NCI-H1417 treated with DMSO at 0.1 percent for 48 hours (cell line): ENCODE results near the gene NR1H4.
"Not testable (repeated sequence)": the region's sequence is repeated elsewhere in the genome, so short reads cannot be mapped to it uniquely, and the experiment has no call there.

Source experiments
- DNase-seq: peaks from one replicate; lab custom pipeline; 2025; lab: John Stamatoyannopoulos, UW

The NR1H4 gene

DNA sequence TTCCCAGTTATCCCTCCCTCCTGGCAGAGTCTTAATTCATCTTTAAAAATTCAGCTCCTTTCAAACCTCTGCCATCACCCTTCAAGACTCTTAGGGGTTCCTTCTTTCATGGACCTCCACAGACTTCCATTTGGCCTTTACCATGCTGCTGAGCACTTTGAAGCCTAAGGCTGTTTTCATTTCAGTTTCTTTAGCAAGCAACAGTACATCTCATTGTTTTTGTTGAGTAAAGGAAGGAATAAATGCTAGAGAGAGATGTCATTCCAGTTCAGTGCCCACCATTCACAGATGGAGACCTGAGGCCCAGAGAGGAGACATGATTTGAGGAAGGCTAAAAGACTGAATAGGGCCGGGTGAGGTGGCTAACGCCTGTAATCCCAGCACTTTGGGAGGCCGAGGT is 98.5 kb downstream of the NR1H4 start:
- DNase-seq, result no peak

DNA sequence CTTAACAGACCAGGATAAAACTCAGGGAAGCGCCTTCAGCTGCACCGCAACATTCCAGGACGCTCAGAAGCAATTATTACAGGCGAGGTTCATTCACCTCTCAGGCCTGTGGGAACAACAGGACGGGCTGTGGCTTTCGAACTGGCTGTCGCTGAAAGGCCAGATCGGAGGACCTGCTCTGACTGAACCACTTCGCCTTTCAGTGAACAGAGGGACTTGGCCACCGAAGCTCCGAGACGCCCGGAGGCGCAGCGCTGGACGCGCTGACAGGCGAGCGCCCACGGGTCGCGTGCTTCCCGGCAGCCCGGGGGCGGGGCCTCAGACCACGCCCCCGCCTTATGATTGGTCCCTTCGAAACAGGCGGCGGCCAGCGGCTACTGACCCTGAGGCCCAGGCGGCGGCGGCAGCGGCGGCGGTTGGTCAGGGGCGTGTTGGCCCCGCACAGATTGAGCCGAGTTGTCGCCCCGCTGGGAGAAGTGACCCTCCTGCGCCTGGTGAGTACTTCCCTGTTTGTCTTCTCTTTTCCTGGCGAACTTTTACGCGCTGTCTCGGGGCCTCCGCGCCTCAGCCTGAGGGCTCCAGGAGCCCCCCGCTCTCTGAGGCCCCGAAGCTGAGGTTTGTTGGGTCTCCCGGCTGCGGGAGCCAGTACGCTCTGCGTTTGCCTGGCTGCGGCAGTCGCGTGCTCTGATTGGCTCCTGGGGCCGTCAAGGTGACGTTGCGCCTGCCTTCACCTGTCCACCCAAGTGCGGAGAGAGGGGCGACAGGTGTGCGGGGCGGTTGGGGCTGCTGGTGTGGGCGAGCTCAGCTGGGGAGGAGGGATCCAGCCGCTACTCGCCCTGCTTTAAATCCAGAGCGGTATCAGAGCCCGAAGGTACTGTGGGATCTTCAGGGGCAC is 99.9 kb downstream of the NR1H4 start, which contains the start of gene GAS2L3:
Gene GAS2L3 (plus strand): TSS at position 393 of the 895 bp plus-strand sequence. CDS start 21,221 bp downstream, outside the sequence.
- peak; percentile 88 for DNase-seq

GRCh38 chr12:100574187-100575074 is 100.8 kb downstream of the NR1H4 start:
- DNase-seq, result no peak

- no peak for DNase-seq
Observed at GRCh38 chr12:100576331-100577036, 102.8 kb downstream of the NR1H4 start.

GRCh38 chr12:100578923-100579322 is 105.3 kb downstream of the NR1H4 start:
- no peak for DNase-seq

DNA sequence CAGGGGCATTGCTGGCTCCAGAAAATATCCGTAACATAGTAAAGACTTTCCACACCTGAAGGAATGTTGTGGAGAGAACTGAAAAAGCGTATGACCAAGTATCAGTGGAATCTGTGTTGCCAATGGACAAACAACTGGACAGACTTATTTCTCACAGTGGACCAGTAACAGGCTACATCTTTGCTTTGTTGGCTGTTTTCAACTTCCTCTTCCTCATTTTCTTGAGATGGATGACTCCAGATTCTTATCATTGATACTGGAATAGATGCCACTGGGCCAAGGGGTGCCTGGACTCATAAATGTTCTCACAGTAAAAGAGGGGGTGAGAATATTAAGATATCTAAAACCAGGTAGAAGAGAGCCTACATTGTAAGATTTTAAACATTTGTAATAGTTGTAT is 106.2 kb downstream of the NR1H4 start:
- no peak for DNase-seq

DNA sequence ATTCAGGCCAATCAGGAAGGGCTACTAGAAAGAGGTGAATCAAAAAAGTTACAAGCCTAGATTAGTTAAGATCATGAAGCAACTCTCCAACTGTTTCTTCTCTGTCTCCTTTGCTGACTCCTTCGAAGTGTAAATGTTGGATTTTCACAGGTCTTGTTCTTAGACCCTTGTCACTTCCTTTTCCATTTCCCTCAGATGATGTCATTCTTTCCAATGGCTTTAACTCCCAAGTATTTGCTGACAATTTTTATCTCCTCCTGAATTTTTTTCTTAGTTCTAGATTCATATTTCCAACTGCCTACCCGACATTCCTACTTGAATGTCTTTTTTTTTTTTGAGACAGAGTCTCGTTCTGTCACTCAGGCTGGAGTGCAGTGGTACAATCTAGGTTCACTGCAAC is 110.6 kb downstream of the NR1H4 start:
- no peak for DNase-seq

DNA sequence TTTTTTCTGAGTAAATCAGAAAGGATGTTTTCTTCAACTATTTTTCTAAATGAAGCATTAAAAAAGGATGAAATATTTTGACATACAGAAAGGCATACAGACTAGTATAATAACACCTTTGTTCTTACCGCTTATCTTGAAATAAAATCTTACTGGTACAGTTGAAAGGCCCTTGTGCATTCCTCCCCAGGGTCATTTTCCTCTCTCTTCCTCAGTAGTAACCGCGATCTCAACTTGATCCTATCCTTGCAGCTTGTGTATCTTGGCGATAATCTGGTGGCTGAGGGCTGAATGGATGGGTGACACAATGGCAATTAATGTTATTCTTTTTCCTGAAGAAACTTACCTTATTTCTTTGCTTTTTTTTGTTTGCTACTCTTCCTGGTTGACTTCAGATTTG is 118.3 kb downstream of the NR1H4 start:
- DNase-seq, result no peak

DNA sequence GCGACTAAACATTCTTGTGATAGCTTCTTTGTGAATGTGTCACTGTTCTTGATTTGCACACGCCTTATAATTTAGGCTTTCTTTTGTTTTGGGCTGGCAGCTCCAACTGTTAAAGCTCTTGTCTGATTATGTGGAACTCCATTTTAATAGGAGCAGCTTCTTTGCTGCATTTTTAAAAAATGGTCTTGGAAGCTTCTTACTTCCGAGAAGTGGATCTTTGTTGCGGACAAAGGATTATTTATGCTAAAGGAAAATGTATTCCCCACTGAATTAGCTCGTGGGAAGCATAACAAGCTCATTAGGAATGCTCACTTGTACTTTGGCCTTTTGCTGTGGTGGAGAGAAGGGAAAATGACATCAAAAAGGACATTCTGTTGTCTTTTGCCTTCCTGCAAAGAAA is 119.8 kb downstream of the NR1H4 start:
- DNase-seq, result no peak

GRCh38 chr12:100601626-100602025 is 128.0 kb downstream of the NR1H4 start:
- DNase-seq, result no peak

DNA sequence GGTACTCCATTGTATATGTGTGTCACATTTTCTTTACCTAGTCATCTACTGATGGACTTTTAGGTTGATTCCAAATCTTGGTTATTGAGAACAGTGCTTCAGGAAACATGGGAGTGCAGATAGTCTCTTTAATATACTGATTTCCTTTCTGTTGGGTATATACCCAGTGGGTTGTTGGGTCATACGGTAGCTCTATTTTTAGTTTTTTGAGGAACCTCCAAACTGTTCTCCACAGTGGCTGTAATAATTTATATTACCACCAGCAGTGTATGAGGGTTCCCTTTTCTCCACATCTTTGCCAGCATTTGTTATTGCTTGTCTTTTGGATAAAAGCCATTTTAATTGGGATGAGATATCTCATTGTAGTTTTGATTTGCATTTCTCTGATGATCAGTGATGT is 129.3 kb downstream of the NR1H4 start:
- not testable (repeated sequence) for DNase-seq

DNA sequence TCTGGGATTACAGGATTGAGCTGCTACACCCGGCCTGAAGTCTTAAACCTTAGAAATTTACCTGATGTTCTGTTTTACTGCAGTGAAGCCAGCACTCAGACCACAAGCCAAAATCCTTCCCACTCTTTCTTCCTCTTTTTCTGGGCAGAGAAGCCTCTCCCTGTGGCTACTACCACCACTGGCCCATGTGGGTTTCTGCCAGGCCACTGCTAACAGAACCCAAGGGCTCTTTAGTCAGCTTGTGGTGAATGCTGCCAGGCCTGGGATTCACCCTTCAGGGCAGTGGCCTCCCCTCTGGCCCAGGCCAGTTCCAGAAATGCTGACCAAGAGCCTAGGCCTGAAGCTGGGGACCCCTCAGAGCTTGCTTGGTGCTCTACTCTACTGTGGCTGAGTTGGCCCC is 135.1 kb downstream of the NR1H4 start:
- no peak for DNase-seq

DNA sequence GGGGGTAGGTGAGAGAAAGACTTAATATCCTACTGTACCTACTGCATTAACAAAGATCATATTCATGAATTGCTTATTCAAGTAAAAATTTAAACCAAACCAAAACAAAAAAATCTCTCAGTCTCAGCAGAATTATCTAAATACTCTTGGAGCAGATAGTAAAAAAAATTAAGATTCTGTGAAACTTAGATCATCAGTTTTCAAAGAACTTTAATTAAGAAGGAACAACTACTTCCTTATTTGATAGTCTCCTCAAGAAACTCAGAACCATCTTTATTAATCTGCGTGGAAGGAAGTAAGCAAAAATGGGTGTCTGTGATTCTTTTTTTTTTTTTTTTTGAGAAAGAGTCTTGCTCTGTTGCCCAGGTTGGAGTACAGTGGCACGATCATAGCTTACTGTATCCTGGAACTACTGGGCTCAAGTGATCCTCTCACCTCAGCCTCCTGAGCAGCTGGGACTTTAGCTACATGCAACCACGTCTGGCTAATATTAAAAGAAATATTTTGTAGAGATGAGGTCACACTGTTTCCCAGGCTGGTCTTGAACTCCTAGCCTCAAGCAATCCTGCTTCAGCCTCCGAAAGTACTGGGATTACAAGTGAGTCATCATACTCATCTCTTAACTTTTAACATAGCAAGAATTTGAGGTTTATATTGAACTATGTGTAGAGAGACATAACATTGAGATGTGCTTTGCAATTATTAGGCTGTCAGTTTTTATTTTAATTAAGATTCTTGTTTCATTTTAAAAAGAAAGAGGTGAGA is 137.2 kb downstream of the NR1H4 start:
- DNase-seq, result no peak

DNA sequence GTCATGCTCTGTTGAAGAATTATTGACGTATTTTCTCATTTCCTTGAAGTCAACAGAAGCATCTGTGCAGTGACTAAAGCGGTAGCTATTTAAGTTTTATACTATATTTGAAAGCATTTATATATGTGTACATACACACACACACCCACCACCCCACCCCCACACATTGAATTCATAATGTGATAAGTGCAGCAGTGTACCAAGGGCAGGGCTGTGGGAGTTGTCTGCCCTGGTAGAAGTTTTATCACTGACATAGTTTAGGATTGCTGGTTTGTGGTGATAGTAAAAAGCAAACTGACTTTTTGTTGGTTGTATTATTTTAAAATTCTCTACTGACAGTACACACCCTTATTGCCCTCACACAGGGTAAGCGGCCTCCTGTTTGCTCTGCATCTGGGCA is 138.9 kb downstream of the NR1H4 start:
- no peak for DNase-seq
